NB4 (cell line): Measurements from ENCODE around the gene CD44.

ENCODE experiments used
- TF ChIP-seq, protein P1 (sequence below): IDR thresholded peaks from one replicate; pipeline ENCODE4 v1.5.1; 2012; ENCODE audit warnings: low read depth, low read length
- TF ChIP-seq, protein P2 (sequence below): IDR thresholded peaks from 2 replicates; pipeline ENCODE4 v1.6.1; 2011; ENCODE audit warnings: low read depth, low read length

DNA sequence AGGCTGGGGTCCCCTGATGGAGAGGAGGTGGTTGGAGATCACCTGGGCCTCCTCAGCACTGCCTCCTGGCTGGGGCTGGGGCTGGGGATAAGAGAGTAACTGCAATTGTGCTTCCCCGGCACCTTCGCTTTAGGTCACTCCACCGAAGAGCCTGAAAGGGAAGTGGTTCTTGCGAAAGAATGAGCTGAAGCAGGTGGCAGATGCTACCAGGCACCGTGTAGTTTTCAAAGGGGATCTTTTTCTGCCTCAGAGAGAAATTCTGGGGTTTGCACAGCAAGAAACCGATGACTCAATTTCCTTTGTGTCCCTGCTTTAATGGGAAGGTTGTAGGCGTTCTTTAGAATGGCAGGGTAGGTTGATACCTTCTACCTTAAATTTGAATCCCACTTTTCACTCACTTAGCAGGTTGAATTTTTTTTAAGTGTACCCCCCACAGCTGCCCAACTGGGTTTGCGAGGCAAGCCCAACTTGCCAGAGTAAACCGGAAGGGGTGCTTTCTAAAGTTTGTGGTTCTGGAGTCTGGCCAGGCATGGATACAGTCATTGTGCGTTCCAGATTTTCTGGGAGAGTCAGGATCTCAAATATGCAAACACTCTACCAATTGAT is 5.3 kb downstream of the CD44 start:
- TF ChIP-seq, protein P1, sequence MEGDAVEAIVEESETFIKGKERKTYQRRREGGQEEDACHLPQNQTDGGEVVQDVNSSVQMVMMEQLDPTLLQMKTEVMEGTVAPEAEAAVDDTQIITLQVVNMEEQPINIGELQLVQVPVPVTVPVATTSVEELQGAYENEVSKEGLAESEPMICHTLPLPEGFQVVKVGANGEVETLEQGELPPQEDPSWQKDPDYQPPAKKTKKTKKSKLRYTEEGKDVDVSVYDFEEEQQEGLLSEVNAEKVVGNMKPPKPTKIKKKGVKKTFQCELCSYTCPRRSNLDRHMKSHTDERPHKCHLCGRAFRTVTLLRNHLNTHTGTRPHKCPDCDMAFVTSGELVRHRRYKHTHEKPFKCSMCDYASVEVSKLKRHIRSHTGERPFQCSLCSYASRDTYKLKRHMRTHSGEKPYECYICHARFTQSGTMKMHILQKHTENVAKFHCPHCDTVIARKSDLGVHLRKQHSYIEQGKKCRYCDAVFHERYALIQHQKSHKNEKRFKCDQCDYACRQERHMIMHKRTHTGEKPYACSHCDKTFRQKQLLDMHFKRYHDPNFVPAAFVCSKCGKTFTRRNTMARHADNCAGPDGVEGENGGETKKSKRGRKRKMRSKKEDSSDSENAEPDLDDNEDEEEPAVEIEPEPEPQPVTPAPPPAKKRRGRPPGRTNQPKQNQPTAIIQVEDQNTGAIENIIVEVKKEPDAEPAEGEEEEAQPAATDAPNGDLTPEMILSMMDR: no peak
- TF ChIP-seq, protein P2, sequence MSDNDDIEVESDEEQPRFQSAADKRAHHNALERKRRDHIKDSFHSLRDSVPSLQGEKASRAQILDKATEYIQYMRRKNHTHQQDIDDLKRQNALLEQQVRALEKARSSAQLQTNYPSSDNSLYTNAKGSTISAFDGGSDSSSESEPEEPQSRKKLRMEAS: peak; percentile 70
